Measurements from ENCODE around the gene BCAS3. TPM values are rescaled to one million over a fixed set of nuclear protein-coding genes. Genes with fewer than 3 reads are reported as not detected.

Gene BCAS3
- total RNA-seq, 1 experiment from 2014 or later = 26.6 TPM

DNA sequence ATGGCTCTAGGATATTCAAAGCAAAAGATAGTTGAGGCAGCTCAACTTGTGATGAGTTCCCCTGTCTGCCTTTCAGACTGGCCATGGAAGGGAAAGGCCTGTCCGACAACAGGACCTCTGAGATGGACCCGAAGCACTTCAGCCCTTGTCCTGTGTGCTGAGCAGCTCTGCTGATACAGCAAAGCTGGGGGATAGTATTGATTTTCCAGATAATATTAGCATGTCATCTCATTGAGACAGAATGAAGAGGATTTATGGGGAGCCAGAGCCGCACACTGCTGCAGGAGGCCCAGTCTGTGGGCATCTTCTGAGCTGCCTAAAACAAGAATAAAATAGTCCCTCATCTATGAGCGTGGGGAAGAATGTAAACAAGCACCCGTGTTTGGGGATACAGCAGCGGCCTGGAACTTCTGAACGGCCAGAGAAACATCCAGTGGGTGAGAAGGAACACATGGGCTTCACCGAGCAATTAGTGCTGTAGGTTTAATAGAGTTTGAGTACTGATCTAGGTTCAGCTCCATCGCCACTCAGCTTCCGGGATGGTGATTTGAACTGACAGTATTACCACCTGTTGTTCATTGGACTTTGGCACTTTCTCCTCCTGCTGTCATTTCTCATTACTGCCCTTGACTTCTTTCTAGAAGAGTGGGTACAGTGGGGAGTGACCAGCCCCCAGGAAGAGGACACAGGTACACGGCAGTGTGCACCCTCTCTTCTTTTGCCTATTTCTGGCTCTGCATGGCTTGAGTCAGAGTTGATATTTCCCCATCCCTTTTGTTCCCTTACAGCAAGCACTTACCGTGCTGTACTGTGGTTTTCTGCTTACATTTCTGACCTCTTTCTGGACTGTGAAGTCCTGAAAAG is 625.5 kb downstream of the BCAS3 start:
- DNase-seq (ENCODE audit: extremely low read depth, low read depth) = no peak

- DNase-seq (ENCODE audit: extremely low read depth, low read depth) = no peak
Observed at GRCh38 chr17:61303817-61304096, 626.1 kb downstream of the BCAS3 start.

- DNase-seq (ENCODE audit: extremely low read depth, low read depth) = no peak
Observed at GRCh38 chr17:61305024-61305423, 627.4 kb downstream of the BCAS3 start.

GRCh38 chr17:61306003-61306402 is 628.4 kb downstream of the BCAS3 start:
- no peak for DNase-seq (ENCODE audit: extremely low read depth, low read depth)

DNA sequence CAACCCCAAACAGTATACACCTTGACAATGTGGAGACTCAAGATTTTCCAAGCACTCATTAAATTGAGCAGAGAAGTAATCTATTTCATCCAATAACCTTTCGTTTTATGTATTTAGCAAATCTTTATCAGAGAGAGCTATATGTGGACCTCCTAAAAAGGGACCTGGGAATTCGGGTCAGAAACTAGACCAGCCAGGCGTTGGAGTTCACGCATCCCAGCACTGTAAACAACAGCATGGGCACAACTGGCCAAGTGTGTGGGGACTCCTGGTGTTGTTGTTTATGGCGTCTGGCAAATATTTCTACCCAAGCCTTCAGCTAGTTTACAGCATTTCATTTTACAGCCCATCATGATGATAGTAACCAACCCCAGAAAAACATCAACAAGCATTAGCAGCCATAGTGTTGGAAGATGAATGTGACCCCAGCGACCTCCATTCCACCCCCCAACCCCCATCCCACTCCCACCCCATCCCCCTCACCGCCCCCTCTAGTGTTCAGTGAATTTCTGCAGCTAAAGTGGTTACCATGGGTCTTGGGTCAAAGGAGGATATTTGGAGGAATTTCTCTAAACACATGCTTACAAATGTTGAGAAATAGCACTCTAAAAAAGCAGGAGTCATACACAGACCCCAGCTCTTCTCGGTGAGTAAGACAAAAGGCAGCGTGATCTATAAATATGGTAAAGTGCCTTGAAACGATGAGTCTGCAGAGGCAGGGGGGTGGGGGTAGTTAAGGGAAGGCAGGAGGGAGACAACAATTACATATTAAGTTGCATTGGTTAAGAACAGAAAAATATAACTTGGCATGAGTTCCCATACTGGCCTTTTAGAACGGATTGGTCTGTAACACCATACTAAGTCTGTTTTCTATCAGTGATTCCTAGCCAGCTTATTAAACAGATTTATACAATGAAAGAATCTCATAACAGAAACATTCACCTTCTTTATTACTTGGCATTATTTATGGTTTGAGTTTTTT is 630.5 kb downstream of the BCAS3 start:
- DNase-seq (ENCODE audit: extremely low read depth, low read depth) = no peak

- no peak for DNase-seq (ENCODE audit: extremely low read depth, low read depth)
Observed at GRCh38 chr17:61309362-61310256, 632.0 kb downstream of the BCAS3 start.

DNA sequence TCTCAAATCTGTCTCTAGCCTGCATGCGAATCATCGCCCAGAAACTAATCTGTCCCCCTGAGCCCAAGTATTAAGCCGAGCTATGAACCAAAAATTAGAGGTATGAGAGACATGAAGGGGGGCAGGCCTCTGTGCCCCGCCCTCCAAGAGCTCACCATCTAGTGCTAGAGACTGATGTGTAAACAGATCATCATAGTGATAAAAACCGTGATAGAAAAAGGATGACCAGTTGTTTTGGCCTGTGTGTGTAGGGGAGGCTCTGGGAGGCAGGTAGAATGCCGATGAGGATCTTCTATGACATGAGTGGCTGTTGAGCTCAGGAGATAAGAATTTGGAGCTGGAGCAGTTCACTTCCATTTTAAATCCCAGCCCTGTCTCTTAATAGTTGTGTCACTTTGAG is 632.9 kb downstream of the BCAS3 start:
- no peak for DNase-seq (ENCODE audit: extremely low read depth, low read depth)

- DNase-seq (ENCODE audit: extremely low read depth, low read depth) = no peak
Observed at GRCh38 chr17:61312406-61313295, 635.0 kb downstream of the BCAS3 start.

DNA sequence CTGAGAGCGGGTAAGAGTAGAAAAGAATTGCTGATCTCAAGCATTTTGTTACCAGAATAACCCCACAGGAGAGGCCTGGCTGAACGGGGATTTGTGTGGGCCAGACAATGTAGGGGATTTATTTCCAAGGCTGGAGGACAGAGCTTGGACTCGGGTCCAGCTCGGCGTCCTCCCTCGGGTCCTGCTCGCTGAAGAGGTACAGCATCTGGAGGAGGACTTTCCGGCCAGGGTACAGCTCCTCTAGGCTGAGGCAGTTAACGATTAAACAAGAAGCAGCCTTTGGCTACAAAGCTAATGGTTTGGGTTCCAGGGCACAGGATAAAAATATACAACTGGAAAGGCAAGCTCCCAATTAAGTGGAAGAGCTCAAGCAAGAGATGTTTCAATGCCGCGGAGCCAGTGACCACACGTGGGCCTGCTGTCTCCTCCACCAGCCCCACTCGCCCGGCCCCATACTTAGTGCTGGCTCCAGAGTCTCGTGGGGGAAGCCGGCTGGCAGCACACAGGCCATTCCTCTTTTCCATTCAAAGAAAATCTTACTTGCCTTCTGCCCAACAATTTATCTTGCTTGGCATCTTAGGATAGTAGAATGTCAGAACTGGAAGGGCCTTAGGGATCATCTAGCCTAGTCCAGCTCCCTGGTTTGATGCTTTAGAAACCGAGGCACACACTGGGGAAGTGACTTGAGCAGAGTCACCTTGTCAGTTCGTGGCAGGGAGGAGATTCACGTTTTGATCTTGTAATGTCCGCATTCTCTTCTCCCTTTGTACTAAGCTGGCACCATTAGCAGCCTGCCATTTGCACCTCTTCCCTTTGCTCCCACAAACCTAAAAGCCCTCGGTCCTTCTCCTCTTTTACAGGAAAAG is 636.0 kb downstream of the BCAS3 start:
- no peak for DNase-seq (ENCODE audit: extremely low read depth, low read depth)

GRCh38 chr17:61314368-61315078 is 636.9 kb downstream of the BCAS3 start:
- no peak for DNase-seq (ENCODE audit: extremely low read depth, low read depth)

DNA sequence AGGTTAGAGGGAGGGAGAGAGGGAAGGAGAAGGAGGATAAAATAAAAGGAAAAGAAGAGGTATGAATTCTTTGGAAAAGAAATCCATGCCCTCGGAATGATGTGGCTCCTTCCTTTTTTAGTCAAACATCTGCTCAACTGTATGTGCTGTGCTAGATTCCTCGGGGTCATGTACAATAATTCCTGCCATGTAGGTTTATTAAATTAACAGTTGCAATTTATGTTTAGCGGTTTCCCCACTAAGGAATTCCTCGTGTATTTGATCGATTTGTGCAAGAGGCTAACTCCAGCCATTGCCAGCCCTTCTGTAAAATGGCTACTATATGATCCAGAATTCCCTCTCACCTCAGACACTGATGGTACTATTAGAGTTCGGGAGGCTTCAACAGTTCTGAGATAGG is 639.0 kb downstream of the BCAS3 start:
- no peak for DNase-seq (ENCODE audit: extremely low read depth, low read depth)

GRCh38 chr17:61317779-61318178 is 640.1 kb downstream of the BCAS3 start:
- no peak for DNase-seq (ENCODE audit: extremely low read depth, low read depth)

DNA sequence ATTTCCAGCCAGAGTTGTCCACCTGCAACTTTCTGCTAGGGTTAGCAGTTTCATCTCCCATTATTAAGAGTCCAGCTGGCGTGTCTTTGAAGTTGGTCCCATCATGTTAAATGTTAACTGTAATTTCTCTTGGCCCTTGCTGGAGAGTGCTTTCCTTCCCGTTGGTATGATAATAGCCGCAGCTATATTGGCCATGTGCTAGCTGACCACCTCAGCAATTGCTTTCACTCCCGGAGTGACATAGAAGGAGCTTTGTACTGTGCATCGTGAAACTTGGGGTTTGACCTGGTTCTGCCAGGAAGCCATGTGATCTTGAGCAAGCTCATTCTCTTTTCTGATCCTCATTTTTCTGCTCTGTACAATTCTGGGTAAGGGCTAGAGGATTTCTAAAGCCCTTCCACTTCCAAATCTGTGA is 641.0 kb downstream of the BCAS3 start:
- DNase-seq (ENCODE audit: extremely low read depth, low read depth) = no peak

GRCh38 chr17:61321344-61321743 is 643.7 kb downstream of the BCAS3 start:
- DNase-seq (ENCODE audit: extremely low read depth, low read depth) = no peak

DNA sequence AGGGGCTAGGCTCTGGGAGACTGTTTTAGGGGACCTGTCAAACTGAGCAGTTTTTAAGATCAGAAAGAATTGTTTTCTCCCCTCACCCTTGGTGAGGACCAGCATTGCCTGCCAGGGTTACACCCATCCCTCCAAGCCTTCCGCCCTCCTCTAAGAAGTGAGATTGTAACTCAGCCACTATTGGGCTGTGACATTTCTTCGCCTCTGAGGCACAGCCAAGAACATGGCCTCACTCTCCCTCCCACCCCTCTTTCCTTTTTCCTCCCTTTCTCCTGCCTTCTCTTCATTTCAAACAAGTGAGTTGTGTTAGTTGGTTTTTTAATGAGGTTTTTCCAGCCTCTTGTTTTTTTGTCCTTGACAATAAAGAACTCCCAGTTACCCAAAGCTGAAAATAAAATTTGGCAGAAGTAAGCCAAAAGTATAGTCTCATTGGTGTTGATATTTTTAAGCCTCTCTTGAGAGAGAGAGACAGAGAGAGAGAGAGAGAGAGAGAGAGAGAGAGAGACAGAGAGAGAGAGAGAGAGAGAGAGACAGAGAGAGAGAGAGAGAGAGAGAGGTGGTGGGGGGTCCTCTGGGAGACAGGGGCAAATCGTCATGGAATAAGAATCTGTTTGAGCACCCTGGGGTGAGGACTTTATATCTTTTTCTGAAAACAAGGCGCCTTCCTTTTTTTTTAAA is 644.8 kb downstream of the BCAS3 start:
- DNase-seq (ENCODE audit: extremely low read depth, low read depth) = no peak

- no peak for DNase-seq (ENCODE audit: extremely low read depth, low read depth)
Observed at GRCh38 chr17:61323003-61323908, 645.6 kb downstream of the BCAS3 start.

Data from NCI-H460 (cell line).